ENCODE results near the gene NTNG2.

DNA sequence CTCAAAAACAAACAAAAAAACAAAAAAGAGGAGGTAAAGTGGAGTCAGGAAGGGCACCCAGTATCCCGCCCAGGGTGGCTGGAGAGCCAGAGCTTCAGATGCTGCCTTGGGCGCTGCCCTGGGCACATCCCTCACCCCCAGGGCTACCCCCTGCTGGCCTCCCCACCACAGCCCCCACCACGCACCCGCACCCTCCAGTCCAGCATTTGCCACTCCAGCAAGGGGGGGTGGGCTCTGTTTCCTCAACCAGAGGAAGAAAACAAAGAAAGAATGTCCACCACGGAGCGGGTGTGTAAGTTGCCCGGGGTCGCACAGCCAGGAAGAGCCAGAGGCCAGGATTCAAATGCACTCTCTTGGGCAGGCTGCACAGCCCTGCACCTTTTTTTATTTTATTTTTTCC lies 86.1 kb downstream of the NTNG2 start:
- TF ChIP-seq, protein P1, sequence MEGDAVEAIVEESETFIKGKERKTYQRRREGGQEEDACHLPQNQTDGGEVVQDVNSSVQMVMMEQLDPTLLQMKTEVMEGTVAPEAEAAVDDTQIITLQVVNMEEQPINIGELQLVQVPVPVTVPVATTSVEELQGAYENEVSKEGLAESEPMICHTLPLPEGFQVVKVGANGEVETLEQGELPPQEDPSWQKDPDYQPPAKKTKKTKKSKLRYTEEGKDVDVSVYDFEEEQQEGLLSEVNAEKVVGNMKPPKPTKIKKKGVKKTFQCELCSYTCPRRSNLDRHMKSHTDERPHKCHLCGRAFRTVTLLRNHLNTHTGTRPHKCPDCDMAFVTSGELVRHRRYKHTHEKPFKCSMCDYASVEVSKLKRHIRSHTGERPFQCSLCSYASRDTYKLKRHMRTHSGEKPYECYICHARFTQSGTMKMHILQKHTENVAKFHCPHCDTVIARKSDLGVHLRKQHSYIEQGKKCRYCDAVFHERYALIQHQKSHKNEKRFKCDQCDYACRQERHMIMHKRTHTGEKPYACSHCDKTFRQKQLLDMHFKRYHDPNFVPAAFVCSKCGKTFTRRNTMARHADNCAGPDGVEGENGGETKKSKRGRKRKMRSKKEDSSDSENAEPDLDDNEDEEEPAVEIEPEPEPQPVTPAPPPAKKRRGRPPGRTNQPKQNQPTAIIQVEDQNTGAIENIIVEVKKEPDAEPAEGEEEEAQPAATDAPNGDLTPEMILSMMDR (IDR thresholded peaks at IDR 0.05; ENCODE audit: insufficient read depth, low read depth, low read length): no peak
- no peak for TF ChIP-seq EZH2 (IDR thresholded peaks at IDR 0.05; ENCODE audit: insufficient read depth, low read length)
